GM23248 (cell line): ENCODE data around the gene TFPT. TPM values are rescaled to one million over a fixed set of nuclear protein-coding genes. Genes with fewer than 3 reads are reported as not detected.
"Not testable (repeated sequence)": the region's sequence is repeated elsewhere in the genome, so short reads cannot be mapped to it uniquely, and the experiment has no call there.

Experiments
- DNase-seq: peaks from one replicate; pipeline ENCODE4 v3.0.0-alpha.2; 2015
- H2AFZ ChIP-seq: fragments of 200-600 bp; sonication (generic); 2 replicates; pipeline ENCODE4 v1.6.1; 2016; ENCODE audit warnings: antibody characterized with exemption
- H3F3A ChIP-seq: fragments of 200-600 bp; sonication (generic); 2 replicates; pipeline ENCODE4 v1.6.1; 2016; ENCODE audit warnings: mild to moderate bottlenecking, antibody characterized with exemption, mixed run types; ENCODE audit not compliant: insufficient read depth
- H3K27ac ChIP-seq: fragments of 200-600 bp; sonication (generic); 2 replicates; pipeline ENCODE4 v1.5.1; 2016; ENCODE audit warnings: mild to moderate bottlenecking
- H3K27me3 ChIP-seq: fragments of 200-600 bp; sonication (generic); replicated peaks from 2 replicates; pipeline ENCODE4 v1.6.1; 2016; ENCODE audit warnings: mild to moderate bottlenecking; ENCODE audit not compliant: insufficient read depth
- H3K36me3 ChIP-seq: fragments of 200-600 bp; sonication (generic); 2 replicates; pipeline ENCODE4 v1.6.1; 2016; ENCODE audit warnings: low read depth, mild to moderate bottlenecking
- H3K4me1 ChIP-seq: fragments of 200-600 bp; sonication (generic); 2 replicates; pipeline ENCODE4 v1.6.1; 2016; ENCODE audit warnings: mild to moderate bottlenecking; ENCODE audit not compliant: insufficient read depth
- H3K4me2 ChIP-seq: fragments of 200-600 bp; sonication (generic); one replicate; pipeline ENCODE4 v1.6.1; 2016; ENCODE audit warnings: mild to moderate bottlenecking; ENCODE audit not compliant: unreplicated experiment
- H3K4me3 ChIP-seq: fragments of 200-600 bp; sonication (generic); 2 replicates; pipeline ENCODE4 v1.5.1; 2016; ENCODE audit warnings: mild to moderate bottlenecking
- H3K79me2 ChIP-seq: fragments of 200-600 bp; sonication (generic); 2 replicates; pipeline ENCODE4 v1.6.1; 2016; ENCODE audit warnings: mild to moderate bottlenecking; ENCODE audit not compliant: insufficient read depth
- H3K9ac ChIP-seq: fragments of 200-600 bp; sonication (generic); 2 replicates; pipeline ENCODE4 v1.6.1; 2016; ENCODE audit warnings: mild to moderate bottlenecking
- H3K9me2 ChIP-seq: fragments of 200-600 bp; sonication (generic); 2 replicates; pipeline ENCODE4 v1.6.1; 2016; ENCODE audit warnings: mixed run types, mild to moderate bottlenecking, moderate library complexity; ENCODE audit not compliant: insufficient read depth
- H3K9me3 ChIP-seq: fragments of 200-600 bp; sonication (generic); one replicate; pipeline ENCODE4 v1.6.1; 2017; ENCODE audit warnings: low read depth
- H4K20me1 ChIP-seq: fragments of 200-600 bp; sonication (generic); 2 replicates; pipeline ENCODE4 v1.6.0; 2016; ENCODE audit not compliant: insufficient read depth
- EZH2 ChIP-seq: fragments of 200-600 bp; sonication (generic); IDR thresholded peaks from 2 replicates; pipeline ENCODE4 v1.6.1; 2018; ENCODE audit warnings: antibody characterized with exemption, mild to moderate bottlenecking; ENCODE audit not compliant: insufficient read depth, poor library complexity, severe bottlenecking
- EZH2phosphoT487 ChIP-seq: fragments of 200-600 bp; sonication (generic); IDR thresholded peaks from 2 replicates; pipeline ENCODE4 v1.6.1; 2018; ENCODE audit warnings: antibody characterized with exemption, moderate library complexity, mild to moderate bottlenecking, low read depth; ENCODE audit not compliant: insufficient read depth
- WGBS, 2 experiments: methylation state at CpG; one replicate each; pipeline ENCODE4 v1.1.6; 2015 to 2017; ENCODE audit warnings: low lambda C conversion rate in 2 of 2, low coverage in 1 of 2; ENCODE audit errors: missing lambda C conversion rate in 2 of 2; 5-methylcytosine and 5-hydroxymethylcytosine counted together
- in situ Hi-C: fragments of 300-500 bp; cut with MboI; formaldehyde crosslinking; loops from 2 replicates; pipeline ENCODE4 v1.15.0; 2020
- polyA plus RNA-seq: library from polyadenylated mRNA; unstranded; fragments of >200 nt; fragmentation: Nextera tagmentation; extraction: Ambion mirVana; gene quantifications from 2 replicates; pipeline ENCODE4 v1.2.1, GENCODE V29; 2016
- total RNA-seq: library from RNA; depleted of rRNA; stranded (reverse); fragments of >200 nt; shearing (Covaris generic); gene quantifications from 2 replicates; pipeline ENCODE4 v1.2.3, GENCODE V29; 2014

Gene TFPT
- total and polyA plus RNA-seq, 2 experiments from 2014 or later = 11.5 to 30.0 TPM

DNA sequence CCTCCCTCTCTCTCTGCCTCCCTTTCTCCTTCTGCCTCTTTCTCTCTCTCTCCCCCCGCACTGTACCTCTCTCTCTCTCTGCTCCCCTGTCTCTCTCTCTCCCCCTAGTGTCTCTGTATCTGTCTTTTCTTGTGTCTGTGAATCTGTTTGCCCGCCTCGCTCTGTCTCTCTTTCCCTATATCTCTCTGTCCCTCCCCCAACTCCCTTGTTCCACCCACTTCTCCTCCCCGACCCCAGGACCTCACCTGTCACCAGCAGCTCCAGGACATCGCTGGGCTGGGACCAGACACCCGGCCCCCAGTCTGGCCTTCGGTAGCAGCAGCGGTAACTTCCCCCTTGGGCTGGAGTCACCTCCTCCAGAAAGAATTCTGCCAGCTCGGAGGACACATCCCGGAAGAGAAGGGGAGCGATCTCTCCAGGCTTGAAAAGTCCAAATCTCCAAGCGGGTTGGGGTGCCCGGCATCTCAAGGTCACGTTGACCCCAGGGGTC lies 18.8 kb downstream of the TFPT start:
- H3K27me3 ChIP-seq = no peaks in the 10 kb centered on the region
- 11 to 14% methylated on average over 10 to 14 of the region's 14 CpGs for WGBS, 2 experiments
- no peaks in the 10 kb centered on the region for H4K20me1 ChIP-seq
- H3K79me2 ChIP-seq = no peaks in the 10 kb centered on the region
- H3K36me3 ChIP-seq = no peaks in the 10 kb centered on the region
- in situ Hi-C loops = no loop called here
- H3K4me3 ChIP-seq = peak overlapping the region; percentile 73
- DNase-seq = peak; percentile 66
- H3K9me2 ChIP-seq = no peaks in the 10 kb centered on the region
- no peaks in the 10 kb centered on the region for H3F3A ChIP-seq
- no peaks in the 10 kb centered on the region for H3K4me1 ChIP-seq
- H3K27ac ChIP-seq = peak overlapping the region; percentile 22; the same call in 1 of the 2 replicates
- TF ChIP-seq EZH2 = no peak
- TF ChIP-seq EZH2phosphoT487 = no peak
- no peaks in the 10 kb centered on the region for H3K9me3 ChIP-seq
- peak overlapping the region; percentile 96 for H2AFZ ChIP-seq
- H3K9ac ChIP-seq = peak overlapping the region; percentile 72
- peak overlapping the region; percentile 91 for H3K4me2 ChIP-seq

- H3F3A ChIP-seq, H3K27ac ChIP-seq, H3K36me3 ChIP-seq, H3K79me2 ChIP-seq, in situ Hi-C loops, H3K9me2 ChIP-seq, H4K20me1 ChIP-seq, H3K9me3 ChIP-seq, H3K4me1 ChIP-seq, H3K27me3 ChIP-seq: not testable (repeated sequence)
- DNase-seq = peak; percentile 79
- Histone ChIP-seq H2AFZ (peak overlapping the region; percentile 96), H3K4me2 (peak overlapping the region; percentile 60), H3K4me3 (peak overlapping the region; percentile 73), H3K9ac (peak overlapping the region; percentile 25; the same call in 1 of the 2 replicates)
- 2% methylated on average over 31 to 38 of the region's 46 CpGs for WGBS, 2 experiments
Observed at GRCh38 chr19:54095859-54096616, 19.4 kb downstream of the TFPT start.

- no peaks in the 10 kb centered on the region for H3K9me3 ChIP-seq
- 72 to 86% methylated on average over 19 to 21 of the region's 22 CpGs for WGBS, 2 experiments
- no peak overlapping the region for H3K27ac ChIP-seq
- in situ Hi-C loops = no loop called here
- DNase-seq = no peak
- no peaks in the 10 kb centered on the region for H3K9me2 ChIP-seq
- no peaks in the 10 kb centered on the region for H4K20me1 ChIP-seq
- no peaks in the 10 kb centered on the region for H3K4me1 ChIP-seq
- H3F3A ChIP-seq = no peaks in the 10 kb centered on the region
- H3K4me3 ChIP-seq = peak overlapping the region; percentile 73
- no peaks in the 10 kb centered on the region for H3K79me2 ChIP-seq
- peak overlapping the region; percentile 25; the same call in 1 of the 2 replicates for H3K9ac ChIP-seq
- no peaks in the 10 kb centered on the region for H3K27me3 ChIP-seq
- H3K36me3 ChIP-seq = no peaks in the 10 kb centered on the region
- peak overlapping the region; percentile 96 for H2AFZ ChIP-seq
- peak overlapping the region; percentile 60 for H3K4me2 ChIP-seq
- TF ChIP-seq EZH2 = no peak
- TF ChIP-seq EZH2phosphoT487 = no peak
Observed at GRCh38 chr19:54095136-54095858, 20.2 kb downstream of the TFPT start.

GRCh38 chr19:54094426-54095000 lies 20.9 kb downstream of the TFPT start:
- WGBS, 2 experiments = 79 to 81% methylated on average over 17 of the region's 17 CpGs
- no peak overlapping the region for H2AFZ ChIP-seq
- H3K4me2 ChIP-seq = no peak overlapping the region
- no peaks in the 10 kb centered on the region for H3K36me3 ChIP-seq
- no peak for DNase-seq
- in situ Hi-C loops = no loop called here
- H3K79me2 ChIP-seq = no peaks in the 10 kb centered on the region
- no peaks in the 10 kb centered on the region for H3K9me2 ChIP-seq
- no peaks in the 10 kb centered on the region for H4K20me1 ChIP-seq
- H3K4me1 ChIP-seq = no peaks in the 10 kb centered on the region
- TF ChIP-seq EZH2 = no peak
- no peak for TF ChIP-seq EZH2phosphoT487
- H3K4me3 ChIP-seq = no peak overlapping the region
- no peak overlapping the region for H3K9ac ChIP-seq
- no peaks in the 10 kb centered on the region for H3K27me3 ChIP-seq
- H3K27ac ChIP-seq = no peak overlapping the region
- H3K9me3 ChIP-seq = no peaks in the 10 kb centered on the region
- no peaks in the 10 kb centered on the region for H3F3A ChIP-seq
